H1 (cell line): Measurements from ENCODE around the gene CD164L2.

Experiments used
- BACH1 ChIP-seq: IDR thresholded peaks from 2 replicates; pipeline ENCODE4 v1.6.1; 2012; ENCODE audit warnings: low read length, improper control_type of control experiment
- CHD1 ChIP-seq: IDR thresholded peaks from 2 replicates; pipeline ENCODE4 v1.6.1; 2012; ENCODE audit warnings: low read depth, low read length, improper control_type of control experiment
- EP300 ChIP-seq, 2 experiments: IDR thresholded peaks; 1 replicate in 1 of 2; 2 replicates in 1 of 2; pipeline ENCODE4 v1.6.1; 2011 to 2012; ENCODE audit warnings: low read depth in 2 of 2, low read length in 2 of 2, mild to moderate bottlenecking in 2 of 2, borderline replicate concordance in 1 of 2, inconsistent platforms in 1 of 2, moderate library complexity in 1 of 2
- KDM5A ChIP-seq: fragments of 200-600 bp; IDR thresholded peaks from 2 replicates; pipeline ENCODE4 v1.7.1; 2012; ENCODE audit warnings: mild to moderate bottlenecking, low read length, inconsistent platforms, mixed read lengths
- POLR2A ChIP-seq, 2 experiments: IDR thresholded peaks; 1 replicate in 1 of 2; 2 replicates in 1 of 2; pipeline ENCODE4 v1.6.1; 2011; ENCODE audit warnings: low read depth in 2 of 2, low read length in 2 of 2, mild to moderate bottlenecking in 2 of 2; ENCODE audit errors: control extremely low read depth in 1 of 2
- RAD21 ChIP-seq, 2 experiments: IDR thresholded peaks in 1 of 2; conservative IDR thresholded peaks in 1 of 2; 2 replicates each; pipeline ENCODE4 v1.6.1; 2011; ENCODE audit warnings: low read depth in 2 of 2, low read length in 2 of 2, improper control_type of control experiment in 1 of 2, inconsistent platforms in 1 of 2, mild to moderate bottlenecking in 1 of 2, moderate library complexity in 1 of 2
- SIN3A ChIP-seq, 2 experiments: IDR thresholded peaks in 1 of 2; conservative IDR thresholded peaks in 1 of 2; 2 replicates each; pipeline ENCODE4 v1.6.1; 2011 to 2012; ENCODE audit warnings: low read length in 2 of 2, improper control_type of control experiment in 1 of 2, low read depth in 1 of 2, mild to moderate bottlenecking in 1 of 2
- TF ChIP-seq, protein P1 (sequence below), 3 experiments: IDR thresholded peaks; 1 replicate in 2 of 3; 2 replicates in 1 of 3; pipeline versions ENCODE4 v1.5.1 to v1.6.1; 2011; ENCODE audit warnings: low read length in 3 of 3, mild to moderate bottlenecking in 3 of 3, inconsistent platforms in 2 of 3, low read depth in 1 of 3, moderate library complexity in 1 of 3; ENCODE audit not compliant: insufficient read depth in 1 of 3; ENCODE audit errors: control extremely low read depth in 1 of 3

DNA sequence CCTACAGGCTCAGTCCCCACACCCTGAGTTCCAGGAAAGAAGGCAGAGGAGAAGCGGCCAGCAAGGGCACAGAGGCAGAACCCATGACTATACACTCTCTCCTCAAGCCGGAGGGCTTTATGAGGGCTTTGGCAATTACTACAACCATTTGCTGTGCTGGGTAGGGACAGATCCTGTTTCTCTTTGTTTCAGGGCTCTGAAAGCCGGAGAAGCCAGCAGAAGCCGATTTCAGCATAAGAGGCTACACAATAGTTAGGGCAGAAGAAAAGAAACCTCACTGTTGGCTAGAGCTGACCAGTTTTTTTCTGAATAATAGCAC, 23.2 kb upstream of the CD164L2 start:
- TF ChIP-seq RAD21 (IDR thresholded peaks at IDR 0.05 in 1 of 2, conservative IDR thresholded peaks at IDR 0.05 in 1 of 2; ENCODE audit: low read depth in 2 of 2, low read length in 2 of 2) (no peak), SIN3A (conservative IDR thresholded peaks at IDR 0.05 in 1 of 2, IDR thresholded peaks at IDR 0.05 in 1 of 2; ENCODE audit: low read depth in 1 of 2, low read length in 2 of 2) (no peak), POLR2A (IDR thresholded peaks at IDR 0.05; ENCODE audit: control extremely low read depth in 1 of 2, low read depth in 2 of 2, low read length in 2 of 2) (no peak), EP300 (IDR thresholded peaks at IDR 0.05; ENCODE audit: borderline replicate concordance in 1 of 2, low read depth in 2 of 2, low read length in 2 of 2) (no peak), CHD1 (no peak), BACH1 (no peak), KDM5A (no peak)
- TF ChIP-seq, protein P1, sequence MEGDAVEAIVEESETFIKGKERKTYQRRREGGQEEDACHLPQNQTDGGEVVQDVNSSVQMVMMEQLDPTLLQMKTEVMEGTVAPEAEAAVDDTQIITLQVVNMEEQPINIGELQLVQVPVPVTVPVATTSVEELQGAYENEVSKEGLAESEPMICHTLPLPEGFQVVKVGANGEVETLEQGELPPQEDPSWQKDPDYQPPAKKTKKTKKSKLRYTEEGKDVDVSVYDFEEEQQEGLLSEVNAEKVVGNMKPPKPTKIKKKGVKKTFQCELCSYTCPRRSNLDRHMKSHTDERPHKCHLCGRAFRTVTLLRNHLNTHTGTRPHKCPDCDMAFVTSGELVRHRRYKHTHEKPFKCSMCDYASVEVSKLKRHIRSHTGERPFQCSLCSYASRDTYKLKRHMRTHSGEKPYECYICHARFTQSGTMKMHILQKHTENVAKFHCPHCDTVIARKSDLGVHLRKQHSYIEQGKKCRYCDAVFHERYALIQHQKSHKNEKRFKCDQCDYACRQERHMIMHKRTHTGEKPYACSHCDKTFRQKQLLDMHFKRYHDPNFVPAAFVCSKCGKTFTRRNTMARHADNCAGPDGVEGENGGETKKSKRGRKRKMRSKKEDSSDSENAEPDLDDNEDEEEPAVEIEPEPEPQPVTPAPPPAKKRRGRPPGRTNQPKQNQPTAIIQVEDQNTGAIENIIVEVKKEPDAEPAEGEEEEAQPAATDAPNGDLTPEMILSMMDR (IDR thresholded peaks at IDR 0.05; ENCODE audit: control extremely low read depth in 1 of 3, insufficient read depth in 1 of 3, low read depth in 1 of 3, low read length in 3 of 3) = no peak
